ENCODE measurements around the gene DNMT3L. TPM values are rescaled to one million over a fixed set of nuclear protein-coding genes. Genes with fewer than 3 reads are reported as not detected.

Gene DNMT3L
- total RNA-seq, 1 donor from 2014 or later, result not detected

DNA sequence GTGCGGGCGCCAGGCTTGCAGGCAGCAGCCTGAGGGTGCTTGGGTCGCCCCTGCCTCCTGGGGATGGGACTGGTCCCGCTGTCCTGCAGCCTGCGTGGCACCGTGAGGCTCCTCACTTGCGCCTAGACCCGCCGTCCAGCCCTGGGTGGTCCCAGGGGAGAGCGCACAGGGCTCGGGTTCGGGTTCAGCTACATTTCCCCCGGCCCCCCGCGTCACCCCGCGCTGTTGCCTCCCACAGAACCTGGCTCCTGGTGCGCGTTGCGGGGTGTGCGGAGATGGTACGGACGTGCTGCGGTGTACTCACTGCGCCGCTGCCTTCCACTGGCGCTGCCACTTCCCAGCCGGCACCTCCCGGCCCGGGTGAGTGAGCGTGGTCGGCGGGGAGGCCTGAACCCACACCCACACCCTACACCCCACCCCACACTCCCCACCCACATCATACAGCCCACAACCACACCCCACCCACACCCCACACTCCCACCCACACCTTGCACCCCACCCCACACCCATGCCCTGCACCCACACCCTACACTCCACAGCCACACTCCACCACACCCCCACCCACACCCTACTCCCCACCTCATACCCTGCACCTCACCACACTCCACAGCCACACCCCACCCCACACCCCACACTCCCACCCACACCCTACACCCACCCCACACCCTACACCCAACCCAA is 32.0 kb upstream of the DNMT3L start:
- Histone ChIP-seq H3K27ac (replicated peaks) (no peak overlapping the region), H3K4me1 (peaks cover 35% of the 10 kb centered on the region), H3K36me3 (no peaks in the 10 kb centered on the region), H3K27me3 (ENCODE audit: low read depth) (peaks cover 3% of the 10 kb centered on the region), H3K4me3 (no peak overlapping the region), H3K9me3 (replicated peaks) (no peaks in the 10 kb centered on the region)
- intact Hi-C loops (cut with micrococcal nuclease), result no loop called here
- TF ChIP-seq, protein P1, sequence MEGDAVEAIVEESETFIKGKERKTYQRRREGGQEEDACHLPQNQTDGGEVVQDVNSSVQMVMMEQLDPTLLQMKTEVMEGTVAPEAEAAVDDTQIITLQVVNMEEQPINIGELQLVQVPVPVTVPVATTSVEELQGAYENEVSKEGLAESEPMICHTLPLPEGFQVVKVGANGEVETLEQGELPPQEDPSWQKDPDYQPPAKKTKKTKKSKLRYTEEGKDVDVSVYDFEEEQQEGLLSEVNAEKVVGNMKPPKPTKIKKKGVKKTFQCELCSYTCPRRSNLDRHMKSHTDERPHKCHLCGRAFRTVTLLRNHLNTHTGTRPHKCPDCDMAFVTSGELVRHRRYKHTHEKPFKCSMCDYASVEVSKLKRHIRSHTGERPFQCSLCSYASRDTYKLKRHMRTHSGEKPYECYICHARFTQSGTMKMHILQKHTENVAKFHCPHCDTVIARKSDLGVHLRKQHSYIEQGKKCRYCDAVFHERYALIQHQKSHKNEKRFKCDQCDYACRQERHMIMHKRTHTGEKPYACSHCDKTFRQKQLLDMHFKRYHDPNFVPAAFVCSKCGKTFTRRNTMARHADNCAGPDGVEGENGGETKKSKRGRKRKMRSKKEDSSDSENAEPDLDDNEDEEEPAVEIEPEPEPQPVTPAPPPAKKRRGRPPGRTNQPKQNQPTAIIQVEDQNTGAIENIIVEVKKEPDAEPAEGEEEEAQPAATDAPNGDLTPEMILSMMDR (IDR thresholded peaks at IDR 0.05; ENCODE audit: borderline replicate concordance), result no peak
- no peak for DNase-seq

DNA sequence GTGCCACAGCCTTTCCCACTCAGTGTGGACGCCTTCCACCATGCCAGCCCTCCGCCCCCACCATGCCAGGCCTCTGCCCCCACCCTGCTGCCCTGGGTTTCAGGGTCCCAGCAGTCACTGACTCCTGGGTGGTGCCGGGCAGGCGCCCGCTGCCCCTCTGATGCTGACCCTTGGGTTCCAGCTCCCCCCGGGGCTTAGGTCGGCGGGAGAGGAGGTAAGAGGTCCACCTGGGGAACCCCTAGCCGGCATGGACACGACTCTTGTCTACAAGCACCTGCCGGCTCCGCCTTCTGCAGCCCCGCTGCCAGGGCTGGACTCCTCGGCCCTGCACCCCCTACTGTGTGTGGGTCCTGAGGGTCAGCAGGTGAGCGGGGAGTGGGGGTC is 31.1 kb upstream of the DNMT3L start:
- intact Hi-C loops (cut with micrococcal nuclease), result no loop called here
- Histone ChIP-seq H3K4me1 (peaks cover 31% of the 10 kb centered on the region), H3K27me3 (ENCODE audit: low read depth) (peaks cover 8% of the 10 kb centered on the region), H3K36me3 (no peaks in the 10 kb centered on the region), H3K27ac (replicated peaks) (no peak overlapping the region), H3K9me3 (replicated peaks) (no peaks in the 10 kb centered on the region), H3K4me3 (no peak overlapping the region)
- TF ChIP-seq, protein P1 (IDR thresholded peaks at IDR 0.05; ENCODE audit: borderline replicate concordance), result no peak
- no peak for DNase-seq

DNA sequence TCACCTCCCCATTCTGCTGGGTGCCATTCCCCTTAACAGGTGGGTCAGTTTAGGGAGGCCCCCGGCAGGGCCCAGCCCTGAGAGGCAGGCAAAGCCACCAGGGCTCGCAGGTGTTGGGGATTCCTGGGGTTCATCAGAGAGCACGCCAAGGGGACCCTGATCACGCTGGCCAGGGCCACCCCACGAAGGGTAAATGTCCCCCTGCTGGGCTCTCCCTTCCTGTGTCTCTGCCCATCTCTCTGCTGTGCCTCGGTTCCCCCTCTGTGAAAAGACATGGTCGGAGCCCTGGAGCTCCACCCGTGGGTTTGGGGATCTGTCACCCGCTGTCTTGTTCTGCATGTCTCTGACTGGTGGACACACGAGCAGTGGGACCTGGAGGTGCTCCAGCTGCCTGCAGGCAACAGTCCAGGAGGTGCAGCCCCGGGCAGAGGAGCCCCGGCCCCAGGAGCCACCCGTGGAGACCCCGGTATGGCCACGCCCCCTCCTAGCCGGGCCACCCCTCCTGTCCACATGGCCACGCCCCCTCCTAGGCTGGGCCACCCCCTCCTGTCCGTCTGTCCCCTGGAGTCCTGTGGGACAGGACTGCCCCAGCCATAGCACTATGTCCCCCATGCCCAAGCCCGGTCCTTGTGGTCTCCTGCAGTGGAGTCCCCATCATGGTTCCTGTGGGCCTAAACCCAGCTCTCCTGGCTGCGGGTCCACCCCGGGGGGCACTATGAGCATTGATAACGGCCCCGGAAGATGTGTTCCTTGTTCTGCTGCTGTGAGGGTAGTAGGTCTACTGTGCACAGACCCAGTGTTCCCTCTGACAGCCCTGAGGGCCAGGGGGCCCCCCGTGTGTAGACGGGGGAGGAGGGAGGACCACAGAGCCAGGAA is 30.5 kb upstream of the DNMT3L start:
- H3K4me1 ChIP-seq, result peaks cover 24% of the 10 kb centered on the region
- intact Hi-C loops (cut with micrococcal nuclease), result no loop called here
- no peak overlapping the region for H3K4me3 ChIP-seq
- H3K9me3 ChIP-seq (replicated peaks), result no peaks in the 10 kb centered on the region
- H3K36me3 ChIP-seq, result no peaks in the 10 kb centered on the region
- H3K27me3 ChIP-seq (ENCODE audit: low read depth), result peaks cover 14% of the 10 kb centered on the region
- no peak for DNase-seq
- no peak overlapping the region for H3K27ac ChIP-seq (replicated peaks)
- TF ChIP-seq, protein P1 (IDR thresholded peaks at IDR 0.05; ENCODE audit: borderline replicate concordance), result no peak

DNA sequence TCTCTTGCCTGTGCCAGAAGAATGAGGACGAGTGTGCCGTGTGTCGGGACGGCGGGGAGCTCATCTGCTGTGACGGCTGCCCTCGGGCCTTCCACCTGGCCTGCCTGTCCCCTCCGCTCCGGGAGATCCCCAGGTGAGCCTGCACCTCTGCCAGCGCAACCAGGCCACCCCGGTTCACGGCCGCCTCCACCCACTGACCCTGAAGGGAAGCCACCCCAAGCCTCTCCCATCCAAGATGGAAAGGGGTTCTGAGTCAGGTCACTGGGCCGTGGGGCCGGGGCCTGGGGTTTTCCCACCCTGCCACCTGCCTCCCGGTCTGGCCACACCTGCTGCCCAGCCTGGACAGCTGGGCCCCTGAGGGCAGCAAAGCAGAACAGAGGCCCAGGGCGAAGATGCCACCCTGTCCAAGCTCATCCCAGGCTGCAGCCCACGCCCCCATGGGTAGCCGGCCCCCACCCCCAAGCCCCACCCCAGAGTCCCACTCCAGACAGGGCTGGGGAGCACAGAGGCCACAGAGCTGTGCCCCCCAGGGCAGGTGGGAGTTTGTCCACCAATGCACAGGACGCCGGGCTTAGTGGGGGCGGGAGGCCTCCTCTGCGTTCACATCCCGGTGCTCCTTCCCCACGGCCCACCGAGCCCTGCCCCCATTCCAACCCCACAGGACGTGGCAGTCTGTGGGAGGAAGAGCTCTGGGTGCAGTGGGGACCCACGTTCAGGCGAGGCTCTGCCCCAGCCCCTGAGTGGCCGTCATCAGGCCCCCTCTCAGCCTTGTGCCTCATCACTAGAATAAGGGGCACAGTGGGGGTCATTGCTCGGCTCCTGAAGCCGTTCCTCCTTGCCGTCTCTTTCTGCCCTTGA is 29.6 kb upstream of the DNMT3L start:
- Histone ChIP-seq H3K9me3 (replicated peaks) (no peaks in the 10 kb centered on the region), H3K4me3 (no peak overlapping the region), H3K36me3 (no peaks in the 10 kb centered on the region), H3K4me1 (peaks cover 21% of the 10 kb centered on the region), H3K27ac (replicated peaks) (no peak overlapping the region), H3K27me3 (ENCODE audit: low read depth) (peaks cover 23% of the 10 kb centered on the region)
- intact Hi-C loops (cut with micrococcal nuclease), result no loop called here
- TF ChIP-seq, protein P1 (IDR thresholded peaks at IDR 0.05; ENCODE audit: borderline replicate concordance), result no peak
- DNase-seq, result no peak

DNA sequence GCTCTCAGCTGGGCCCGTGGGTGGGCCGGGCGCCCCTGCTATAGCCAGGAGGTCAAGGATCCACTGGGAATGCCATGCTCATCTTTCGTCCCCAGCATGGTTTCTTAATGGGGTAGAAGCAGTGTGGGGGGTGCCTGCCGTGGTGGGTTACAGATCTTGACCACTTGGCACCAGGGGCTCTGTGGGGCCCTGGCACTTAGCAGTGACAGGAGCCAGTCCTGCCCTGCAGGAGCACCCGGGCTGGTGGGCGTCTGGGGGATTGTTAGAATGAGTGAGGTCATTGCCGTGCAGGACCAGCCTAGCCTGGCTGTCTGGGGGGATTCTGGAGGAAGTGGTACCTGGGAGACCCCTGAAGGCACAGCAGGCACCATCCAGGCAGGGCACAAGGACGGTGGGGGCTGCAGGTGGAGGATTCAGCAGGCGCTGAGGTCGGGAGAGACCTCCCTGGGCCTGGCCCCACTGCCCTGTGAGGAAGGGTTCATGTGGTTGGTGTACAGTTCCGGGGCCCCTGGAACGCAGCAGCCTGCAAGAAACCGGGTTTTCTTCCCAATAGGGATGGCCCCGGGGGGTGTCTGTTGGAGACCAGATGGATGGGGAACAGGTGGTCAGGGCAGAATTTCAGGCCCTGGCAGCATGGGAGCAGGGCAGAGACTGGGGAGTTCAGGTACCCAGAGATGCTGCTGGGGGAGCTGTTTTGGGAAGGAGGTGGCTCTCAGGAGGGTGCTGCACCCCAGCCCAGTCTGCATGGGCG is 28.8 kb upstream of the DNMT3L start:
- DNase-seq, result no peak
- TF ChIP-seq, protein P1 (IDR thresholded peaks at IDR 0.05; ENCODE audit: borderline replicate concordance), result no peak
- Histone ChIP-seq H3K9me3 (replicated peaks) (no peaks in the 10 kb centered on the region), H3K4me3 (no peak overlapping the region), H3K4me1 (peaks cover 19% of the 10 kb centered on the region), H3K27ac (replicated peaks) (no peak overlapping the region), H3K36me3 (no peaks in the 10 kb centered on the region), H3K27me3 (ENCODE audit: low read depth) (peaks cover 31% of the 10 kb centered on the region)
- intact Hi-C loops (cut with micrococcal nuclease), result no loop called here
